Peyer's patch (tissue), 4 donors: ENCODE data around the gene NKAIN2. TPM values are rescaled to one million over a fixed set of nuclear protein-coding genes. Genes with fewer than 3 reads are reported as not detected.
A peak's percentile ranks its signal among the peaks of the same experiment; 100 is the strongest.

Experiments
- DNase-seq, 3 donors: peaks; one replicate each; pipeline ENCODE4 v3.0.0-alpha.2; 2017 to 2019
- H3K27ac ChIP-seq, 4 donors: fragments of 200-600 bp; sonication (generic); one replicate each; pipeline ENCODE4 v1.5.1; 2016 to 2019
- H3K27me3 ChIP-seq, 2 donors: fragments of 200-600 bp; sonication (generic); one replicate each; pipeline ENCODE4 v1.5.1; 2019
- H3K36me3 ChIP-seq, 3 donors: fragments of 200-600 bp; sonication (generic); one replicate each; pipeline ENCODE4 v1.5.1; 2016 to 2019
- H3K4me1 ChIP-seq, 4 donors: fragments of 200-600 bp; sonication (generic); one replicate each; pipeline ENCODE4 v1.5.1; 2016 to 2019
- H3K4me3 ChIP-seq, 4 donors: fragments of 200-600 bp; sonication (generic); 1 replicate in 3 of 4; 2 replicates in 1 of 4; pipeline ENCODE4 v1.5.1; 2016 to 2019; ENCODE audit warnings: mild to moderate bottlenecking in 1 of 4
- H3K9me3 ChIP-seq, 4 donors: fragments of 200-600 bp; sonication (generic); one replicate each; pipeline ENCODE4 v1.5.1; 2016 to 2019; ENCODE audit warnings: mild to moderate bottlenecking in 1 of 4
- POLR2A ChIP-seq, 2 donors: fragments of 450-650 bp; IDR thresholded peaks; one replicate each; pipeline ENCODE4 v1.5.1; 2017; ENCODE audit warnings: antibody characterized with exemption in 2 of 2, mild to moderate bottlenecking in 2 of 2, moderate library complexity in 2 of 2
- total RNA-seq, 4 donors: library from RNA; depleted of rRNA; stranded (reverse); fragments of >200 nt; gene quantifications; one replicate each; pipeline ENCODE4 v1.1.0, GENCODE V29; 2016
- TF ChIP-seq, protein P1 (sequence below), 6 experiments: fragments of 450-650 bp in 4 of 6; fragments of 200-600 bp in 2 of 6; sonication (generic) in 1 of 6; IDR thresholded peaks; one replicate each; pipeline ENCODE4 v1.5.1; 2017 to 2019; ENCODE audit warnings: antibody characterized with exemption in 6 of 6, mild to moderate bottlenecking in 3 of 6, moderate library complexity in 1 of 6

Gene NKAIN2
- total RNA-seq, 4 donors from 2014 or later = not detected

DNA sequence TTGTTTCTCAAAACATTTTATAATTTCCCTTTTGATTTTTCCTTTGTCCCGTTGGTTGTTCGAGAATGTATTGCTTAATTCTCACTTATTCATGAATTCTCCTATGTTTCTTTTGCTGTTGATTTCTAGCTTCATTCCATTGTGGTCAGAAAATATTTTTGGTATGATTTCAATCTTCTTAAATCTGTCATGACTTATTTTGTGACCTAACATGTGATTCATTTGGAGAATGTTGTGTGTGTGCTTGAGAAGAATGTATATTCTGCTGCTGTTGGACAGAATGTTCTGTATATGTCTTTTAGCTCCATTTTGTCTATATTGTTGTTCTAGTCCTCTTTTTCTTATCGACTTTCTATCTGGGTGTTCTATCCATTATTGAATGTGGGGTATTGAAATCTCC, 872.4 kb downstream of the NKAIN2 start:
- Histone ChIP-seq H3K27me3 (no peaks in the 10 kb centered on the region), H3K36me3 (no peaks in the 10 kb centered on the region), H3K4me1 (no peaks in the 10 kb centered on the region), H3K27ac (no peak overlapping the region), H3K9me3 (peaks cover 0 to 6% (median 0%) of the 10 kb centered on the region in 4 donors), H3K4me3 (no peak overlapping the region)
- DNase-seq = no peak
- TF ChIP-seq, protein P1, sequence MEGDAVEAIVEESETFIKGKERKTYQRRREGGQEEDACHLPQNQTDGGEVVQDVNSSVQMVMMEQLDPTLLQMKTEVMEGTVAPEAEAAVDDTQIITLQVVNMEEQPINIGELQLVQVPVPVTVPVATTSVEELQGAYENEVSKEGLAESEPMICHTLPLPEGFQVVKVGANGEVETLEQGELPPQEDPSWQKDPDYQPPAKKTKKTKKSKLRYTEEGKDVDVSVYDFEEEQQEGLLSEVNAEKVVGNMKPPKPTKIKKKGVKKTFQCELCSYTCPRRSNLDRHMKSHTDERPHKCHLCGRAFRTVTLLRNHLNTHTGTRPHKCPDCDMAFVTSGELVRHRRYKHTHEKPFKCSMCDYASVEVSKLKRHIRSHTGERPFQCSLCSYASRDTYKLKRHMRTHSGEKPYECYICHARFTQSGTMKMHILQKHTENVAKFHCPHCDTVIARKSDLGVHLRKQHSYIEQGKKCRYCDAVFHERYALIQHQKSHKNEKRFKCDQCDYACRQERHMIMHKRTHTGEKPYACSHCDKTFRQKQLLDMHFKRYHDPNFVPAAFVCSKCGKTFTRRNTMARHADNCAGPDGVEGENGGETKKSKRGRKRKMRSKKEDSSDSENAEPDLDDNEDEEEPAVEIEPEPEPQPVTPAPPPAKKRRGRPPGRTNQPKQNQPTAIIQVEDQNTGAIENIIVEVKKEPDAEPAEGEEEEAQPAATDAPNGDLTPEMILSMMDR (IDR thresholded peaks at IDR 0.05) = peak in 1 of 6 experiments; percentile 9
- no peak for TF ChIP-seq POLR2A (IDR thresholded peaks at IDR 0.05)

DNA sequence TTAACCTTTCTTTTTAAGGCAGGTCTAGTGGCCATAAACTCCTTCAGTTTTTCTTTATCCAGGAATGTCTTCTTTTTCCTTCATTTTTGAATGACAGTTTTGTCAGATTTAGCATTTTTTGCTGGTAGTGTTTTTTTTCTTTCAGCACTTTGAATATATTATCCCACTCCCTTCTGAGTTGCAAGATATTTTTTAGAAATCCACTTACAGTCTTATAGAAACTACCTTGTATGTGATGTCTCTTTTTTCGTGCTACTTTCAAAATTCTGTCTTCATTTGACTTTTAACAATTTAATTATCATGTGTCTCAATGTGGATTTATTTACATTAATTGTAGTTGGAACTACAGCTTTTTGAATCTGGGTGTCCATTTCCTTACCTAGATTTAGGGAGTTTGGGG, 874.2 kb downstream of the NKAIN2 start:
- no peak for TF ChIP-seq POLR2A (IDR thresholded peaks at IDR 0.05)
- TF ChIP-seq, protein P1 (IDR thresholded peaks at IDR 0.05) = no peak
- peaks cover 0 to 6% (median 0%) of the 10 kb centered on the region in 4 donors for H3K9me3 ChIP-seq

DNA sequence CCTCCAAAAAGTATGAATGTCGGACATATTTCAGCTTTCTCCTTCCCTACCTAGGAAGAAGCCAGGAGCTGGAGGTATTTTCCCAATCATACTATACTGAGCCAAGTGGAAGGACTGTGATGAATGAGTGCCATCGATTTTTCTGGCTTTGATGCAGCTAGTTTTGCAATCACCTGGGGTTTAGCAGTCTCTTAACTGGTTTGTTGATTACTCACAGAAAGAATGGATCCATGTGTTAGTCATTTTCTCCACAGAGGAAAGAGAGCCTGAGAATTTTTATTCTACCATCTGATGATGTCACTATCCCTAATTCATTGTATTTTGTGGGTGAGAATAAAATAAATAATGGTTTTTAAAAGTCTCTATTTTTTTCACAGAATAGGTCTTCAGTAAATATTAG, 875.7 kb downstream of the NKAIN2 start:
- H3K4me3 ChIP-seq = no peak overlapping the region
- H3K27me3 ChIP-seq = no peaks in the 10 kb centered on the region
- DNase-seq = no peak
- no peaks in the 10 kb centered on the region for H3K36me3 ChIP-seq
- TF ChIP-seq, protein P1 (IDR thresholded peaks at IDR 0.05) = no peak
- no peak for TF ChIP-seq POLR2A (IDR thresholded peaks at IDR 0.05)
- peaks cover 0 to 6% (median 0%) of the 10 kb centered on the region in 4 donors for H3K9me3 ChIP-seq
- H3K4me1 ChIP-seq = no peaks in the 10 kb centered on the region
- no peak overlapping the region for H3K27ac ChIP-seq

More for the DNA sequence above, 874.2 kb downstream of the NKAIN2 start:
- no peak overlapping the region for H3K4me3 ChIP-seq
- no peak for DNase-seq
- H3K27me3 ChIP-seq = no peaks in the 10 kb centered on the region
- no peak overlapping the region for H3K27ac ChIP-seq
- H3K36me3 ChIP-seq = no peaks in the 10 kb centered on the region
- H3K4me1 ChIP-seq = no peaks in the 10 kb centered on the region

DNA sequence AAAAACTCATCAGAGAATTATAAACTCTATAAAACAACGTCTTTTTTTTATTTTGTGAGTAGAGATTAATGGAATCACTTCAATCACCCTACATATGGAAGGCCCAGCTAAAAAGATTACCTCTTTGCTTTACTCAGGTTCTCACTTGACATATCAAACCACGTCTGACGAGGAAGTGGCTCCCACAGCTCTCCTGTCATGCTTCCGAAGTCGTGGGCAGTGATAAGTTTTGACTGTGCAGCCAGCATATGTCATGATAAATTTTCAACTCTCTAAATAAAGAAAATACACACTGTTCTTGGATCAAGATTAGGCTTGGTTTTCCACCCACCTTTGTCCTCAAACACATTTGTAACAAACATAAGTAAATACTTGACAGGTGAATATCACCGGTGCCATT, 879.1 kb downstream of the NKAIN2 start:
- no peaks in the 10 kb centered on the region for H3K27me3 ChIP-seq

DNA sequence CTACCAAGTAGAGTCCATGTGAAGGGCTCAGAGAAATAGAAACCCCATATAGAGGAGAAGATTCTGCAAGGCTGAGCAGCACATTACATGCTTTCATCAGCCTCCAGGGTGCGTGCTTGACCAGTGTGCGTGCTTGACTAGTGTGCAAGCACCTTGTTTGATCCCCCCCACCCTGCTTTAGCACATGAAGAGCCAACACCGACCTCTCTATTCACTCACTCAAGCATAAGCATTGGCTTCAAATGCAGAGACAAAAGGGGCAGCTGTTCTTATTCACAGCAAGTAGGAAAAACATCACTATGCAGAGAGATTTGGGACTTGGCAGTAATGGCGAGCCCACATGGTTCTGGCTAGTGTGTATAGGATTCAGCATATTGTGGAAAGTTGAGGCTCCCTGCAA, 879.8 kb downstream of the NKAIN2 start:
- no peak overlapping the region for H3K4me3 ChIP-seq
- no peak for DNase-seq
- H3K4me1 ChIP-seq = no peaks in the 10 kb centered on the region
- no peaks in the 10 kb centered on the region for H3K36me3 ChIP-seq
- no peak for TF ChIP-seq POLR2A (IDR thresholded peaks at IDR 0.05)
- TF ChIP-seq, protein P1 (IDR thresholded peaks at IDR 0.05) = no peak
- no peaks in the 10 kb centered on the region for H3K27me3 ChIP-seq
- H3K9me3 ChIP-seq = no peaks in the 10 kb centered on the region
- H3K27ac ChIP-seq = no peak overlapping the region

More for the DNA sequence above, 879.1 kb downstream of the NKAIN2 start:
- TF ChIP-seq POLR2A (IDR thresholded peaks at IDR 0.05) = no peak
- TF ChIP-seq, protein P1 (IDR thresholded peaks at IDR 0.05) = no peak
- H3K36me3 ChIP-seq = no peaks in the 10 kb centered on the region
- no peaks in the 10 kb centered on the region for H3K4me1 ChIP-seq
- DNase-seq = no peak
- no peak overlapping the region for H3K27ac ChIP-seq
- H3K9me3 ChIP-seq = no peaks in the 10 kb centered on the region
- no peak overlapping the region for H3K4me3 ChIP-seq

DNA sequence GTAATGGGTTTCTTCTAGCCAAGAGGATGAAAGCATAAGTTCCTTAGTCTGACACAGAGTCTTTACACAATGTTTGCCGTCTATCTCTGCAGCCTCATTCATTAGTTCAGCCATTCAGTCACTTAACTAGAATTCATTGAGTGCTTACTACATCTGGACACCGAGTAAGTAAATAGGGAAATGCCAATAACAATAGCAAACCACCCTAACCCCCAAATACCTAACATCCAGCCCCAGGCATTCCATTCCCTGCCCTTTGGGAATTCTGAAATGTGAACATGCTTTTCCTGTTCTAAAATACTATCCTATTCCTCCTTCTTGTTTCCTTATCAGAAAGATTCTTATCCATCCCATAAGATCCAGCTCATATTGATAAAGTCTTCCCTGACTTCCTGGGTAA, 881.0 kb downstream of the NKAIN2 start:
- no peaks in the 10 kb centered on the region for H3K36me3 ChIP-seq
- H3K27me3 ChIP-seq = no peaks in the 10 kb centered on the region
- H3K4me3 ChIP-seq = no peak overlapping the region
- H3K9me3 ChIP-seq = no peaks in the 10 kb centered on the region
- DNase-seq = no peak
- TF ChIP-seq, protein P1 (IDR thresholded peaks at IDR 0.05) = no peak
- TF ChIP-seq POLR2A (IDR thresholded peaks at IDR 0.05) = no peak
- H3K4me1 ChIP-seq = no peaks in the 10 kb centered on the region
- no peak overlapping the region for H3K27ac ChIP-seq
